ENCODE results near the gene FGFR3. TPM values are rescaled to one million over a fixed set of nuclear protein-coding genes. Genes with fewer than 3 reads are reported as not detected.

FGFR3 gene
- polyA plus RNA-seq, 1 of the 3 experiments (the other 2 are of a cell fraction) = 1.1 TPM

DNA sequence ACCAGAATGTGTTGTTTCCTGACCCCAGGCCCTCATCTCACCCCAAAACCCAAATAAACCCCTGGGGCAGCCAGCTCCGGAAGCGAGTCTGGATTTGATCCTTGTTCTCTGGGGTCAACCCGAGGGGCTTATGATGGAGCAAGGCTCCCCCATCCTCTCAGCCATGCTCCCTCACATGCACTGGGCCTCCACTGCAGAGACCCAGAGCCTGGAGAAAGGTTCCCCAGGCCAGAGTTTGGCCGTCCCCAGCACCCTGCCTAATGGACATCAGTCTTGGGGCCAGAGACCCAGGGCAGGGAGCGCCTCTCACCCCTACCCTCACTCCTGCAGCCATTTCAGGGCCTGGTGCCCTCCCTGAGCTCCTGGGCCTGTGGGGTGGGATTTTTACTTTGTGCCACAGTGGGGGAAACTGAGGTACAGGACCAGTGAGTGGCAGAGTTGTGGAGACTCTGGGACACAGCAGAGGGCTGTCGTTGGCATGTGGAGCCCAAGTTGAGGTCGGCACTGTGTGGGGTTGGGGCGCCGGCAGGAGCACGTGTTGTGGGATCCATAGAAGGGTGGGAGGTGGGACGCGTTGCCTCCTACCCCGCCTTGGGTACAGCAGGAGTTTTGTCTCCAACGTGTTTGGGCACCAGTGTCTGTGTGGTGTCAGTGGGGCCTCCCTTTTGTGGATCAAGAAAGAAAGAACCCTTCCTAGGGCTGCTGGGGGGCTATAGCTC lies 3.6 kb downstream of the FGFR3 start (continued):
- TF ChIP-seq, protein P1, sequence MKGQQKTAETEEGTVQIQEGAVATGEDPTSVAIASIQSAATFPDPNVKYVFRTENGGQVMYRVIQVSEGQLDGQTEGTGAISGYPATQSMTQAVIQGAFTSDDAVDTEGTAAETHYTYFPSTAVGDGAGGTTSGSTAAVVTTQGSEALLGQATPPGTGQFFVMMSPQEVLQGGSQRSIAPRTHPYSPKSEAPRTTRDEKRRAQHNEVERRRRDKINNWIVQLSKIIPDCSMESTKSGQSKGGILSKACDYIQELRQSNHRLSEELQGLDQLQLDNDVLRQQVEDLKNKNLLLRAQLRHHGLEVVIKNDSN (IDR thresholded peaks at IDR 0.05; ENCODE audit: borderline replicate concordance, low read depth) = no peak
- TF ChIP-seq POLR2AphosphoS5 (IDR thresholded peaks at IDR 0.05; ENCODE audit: low read depth, low read length) (no peak), GATA2 (CRISPR knock-in tag; IDR thresholded peaks at IDR 0.05) (no peak), NFIC (IDR thresholded peaks at IDR 0.05; ENCODE audit: borderline replicate concordance) (no peak), TCF12 (IDR thresholded peaks at IDR 0.05) (no peak)
- TF ChIP-seq, protein P2, sequence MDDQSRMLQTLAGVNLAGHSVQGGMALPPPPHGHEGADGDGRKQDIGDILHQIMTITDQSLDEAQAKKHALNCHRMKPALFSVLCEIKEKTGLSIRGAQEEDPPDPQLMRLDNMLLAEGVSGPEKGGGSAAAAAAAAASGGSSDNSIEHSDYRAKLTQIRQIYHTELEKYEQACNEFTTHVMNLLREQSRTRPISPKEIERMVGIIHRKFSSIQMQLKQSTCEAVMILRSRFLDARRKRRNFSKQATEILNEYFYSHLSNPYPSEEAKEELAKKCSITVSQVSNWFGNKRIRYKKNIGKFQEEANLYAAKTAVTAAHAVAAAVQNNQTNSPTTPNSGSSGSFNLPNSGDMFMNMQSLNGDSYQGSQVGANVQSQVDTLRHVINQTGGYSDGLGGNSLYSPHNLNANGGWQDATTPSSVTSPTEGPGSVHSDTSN (IDR thresholded peaks at IDR 0.05) = no peak

DNA sequence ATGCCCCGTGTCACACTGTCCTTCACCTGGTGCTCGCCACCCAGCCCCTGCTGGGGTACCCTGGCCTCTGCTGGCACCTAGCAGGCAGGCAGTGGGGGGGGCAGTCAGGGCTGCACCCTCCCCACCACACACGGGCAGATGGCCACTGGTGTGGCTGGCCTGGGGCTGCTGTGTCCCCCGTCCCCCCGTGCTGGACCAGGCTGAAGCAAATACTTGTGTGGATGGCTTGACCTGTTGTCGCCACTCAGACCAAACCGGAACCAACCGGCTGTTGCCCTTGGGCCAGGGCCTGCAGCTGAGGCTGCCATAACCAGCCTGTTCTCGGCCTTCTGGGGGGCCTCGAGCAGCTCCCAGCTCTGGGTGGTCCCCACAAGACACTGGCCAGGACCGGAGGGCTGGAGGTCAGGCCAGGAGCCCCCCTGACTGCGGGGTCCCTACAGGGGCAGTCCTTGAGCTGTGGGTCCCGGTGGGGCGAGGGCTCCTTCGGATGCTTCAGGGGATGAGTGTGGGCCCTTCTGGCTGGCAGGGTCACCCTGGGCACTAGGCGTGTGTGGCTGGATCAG lies 4.3 kb downstream of the FGFR3 start:
- no peaks in the 10 kb centered on the region for H3K36me3 ChIP-seq (replicated peaks in 1 of 2; ENCODE audit: control insufficient read depth in 1 of 2, insufficient read depth in 2 of 2, low read length in 1 of 2)
- H3F3A ChIP-seq (replicated peaks; ENCODE audit: insufficient read depth) = no peaks in the 10 kb centered on the region
- CTCF ChIA-PET = interaction anchor here (0.9 to 6.4 kb wide), 4 partner anchors 13 to 102 kb away, joined by 3 to 43 read pairs (median 20); no protein-coding TSS in a partner anchor
- no peaks in the 10 kb centered on the region for H3K79me2 ChIP-seq (ENCODE audit: insufficient read depth)
- H4K20me1 ChIP-seq (ENCODE audit: insufficient read depth) = 0 out of 2 replicates have a peak, but pooled peaks cover 6% of the 10 kb centered on the region
- H3K27ac ChIP-seq (ENCODE audit: low read depth in 2 of 2, low read length in 1 of 2) = no peak overlapping the region
- no CpG with 5 or more reads among the region's 16 CpGs for WGBS (ENCODE audit: low lambda C conversion rate)
- no peak for TF ChIP-seq EZH2phosphoT487 (IDR thresholded peaks at IDR 0.05; ENCODE audit: borderline replicate concordance, low read depth)
- TF ChIP-seq, protein P3, sequence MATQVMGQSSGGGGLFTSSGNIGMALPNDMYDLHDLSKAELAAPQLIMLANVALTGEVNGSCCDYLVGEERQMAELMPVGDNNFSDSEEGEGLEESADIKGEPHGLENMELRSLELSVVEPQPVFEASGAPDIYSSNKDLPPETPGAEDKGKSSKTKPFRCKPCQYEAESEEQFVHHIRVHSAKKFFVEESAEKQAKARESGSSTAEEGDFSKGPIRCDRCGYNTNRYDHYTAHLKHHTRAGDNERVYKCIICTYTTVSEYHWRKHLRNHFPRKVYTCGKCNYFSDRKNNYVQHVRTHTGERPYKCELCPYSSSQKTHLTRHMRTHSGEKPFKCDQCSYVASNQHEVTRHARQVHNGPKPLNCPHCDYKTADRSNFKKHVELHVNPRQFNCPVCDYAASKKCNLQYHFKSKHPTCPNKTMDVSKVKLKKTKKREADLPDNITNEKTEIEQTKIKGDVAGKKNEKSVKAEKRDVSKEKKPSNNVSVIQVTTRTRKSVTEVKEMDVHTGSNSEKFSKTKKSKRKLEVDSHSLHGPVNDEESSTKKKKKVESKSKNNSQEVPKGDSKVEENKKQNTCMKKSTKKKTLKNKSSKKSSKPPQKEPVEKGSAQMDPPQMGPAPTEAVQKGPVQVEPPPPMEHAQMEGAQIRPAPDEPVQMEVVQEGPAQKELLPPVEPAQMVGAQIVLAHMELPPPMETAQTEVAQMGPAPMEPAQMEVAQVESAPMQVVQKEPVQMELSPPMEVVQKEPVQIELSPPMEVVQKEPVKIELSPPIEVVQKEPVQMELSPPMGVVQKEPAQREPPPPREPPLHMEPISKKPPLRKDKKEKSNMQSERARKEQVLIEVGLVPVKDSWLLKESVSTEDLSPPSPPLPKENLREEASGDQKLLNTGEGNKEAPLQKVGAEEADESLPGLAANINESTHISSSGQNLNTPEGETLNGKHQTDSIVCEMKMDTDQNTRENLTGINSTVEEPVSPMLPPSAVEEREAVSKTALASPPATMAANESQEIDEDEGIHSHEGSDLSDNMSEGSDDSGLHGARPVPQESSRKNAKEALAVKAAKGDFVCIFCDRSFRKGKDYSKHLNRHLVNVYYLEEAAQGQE (IDR thresholded peaks at IDR 0.05; ENCODE audit: low read depth, low read length) = no peak
- TF ChIP-seq, protein P4, sequence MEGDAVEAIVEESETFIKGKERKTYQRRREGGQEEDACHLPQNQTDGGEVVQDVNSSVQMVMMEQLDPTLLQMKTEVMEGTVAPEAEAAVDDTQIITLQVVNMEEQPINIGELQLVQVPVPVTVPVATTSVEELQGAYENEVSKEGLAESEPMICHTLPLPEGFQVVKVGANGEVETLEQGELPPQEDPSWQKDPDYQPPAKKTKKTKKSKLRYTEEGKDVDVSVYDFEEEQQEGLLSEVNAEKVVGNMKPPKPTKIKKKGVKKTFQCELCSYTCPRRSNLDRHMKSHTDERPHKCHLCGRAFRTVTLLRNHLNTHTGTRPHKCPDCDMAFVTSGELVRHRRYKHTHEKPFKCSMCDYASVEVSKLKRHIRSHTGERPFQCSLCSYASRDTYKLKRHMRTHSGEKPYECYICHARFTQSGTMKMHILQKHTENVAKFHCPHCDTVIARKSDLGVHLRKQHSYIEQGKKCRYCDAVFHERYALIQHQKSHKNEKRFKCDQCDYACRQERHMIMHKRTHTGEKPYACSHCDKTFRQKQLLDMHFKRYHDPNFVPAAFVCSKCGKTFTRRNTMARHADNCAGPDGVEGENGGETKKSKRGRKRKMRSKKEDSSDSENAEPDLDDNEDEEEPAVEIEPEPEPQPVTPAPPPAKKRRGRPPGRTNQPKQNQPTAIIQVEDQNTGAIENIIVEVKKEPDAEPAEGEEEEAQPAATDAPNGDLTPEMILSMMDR (IDR thresholded peaks at IDR 0.05) = no peak
- TF ChIP-seq FOXM1 (IDR thresholded peaks at IDR 0.05; ENCODE audit: low read depth) = no peak
- TF ChIP-seq, protein P5, sequence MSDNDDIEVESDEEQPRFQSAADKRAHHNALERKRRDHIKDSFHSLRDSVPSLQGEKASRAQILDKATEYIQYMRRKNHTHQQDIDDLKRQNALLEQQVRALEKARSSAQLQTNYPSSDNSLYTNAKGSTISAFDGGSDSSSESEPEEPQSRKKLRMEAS (IDR thresholded peaks at IDR 0.05; ENCODE audit: low read depth) = no peak
- no peak for TF ChIP-seq EP300 (IDR thresholded peaks at IDR 0.05; ENCODE audit: borderline replicate concordance in 1 of 2, low read depth in 1 of 2, low read length in 1 of 2)
- TF ChIP-seq GABPA (IDR thresholded peaks at IDR 0.05; ENCODE audit: low read depth) = no peak
- TF ChIP-seq, protein P6, sequence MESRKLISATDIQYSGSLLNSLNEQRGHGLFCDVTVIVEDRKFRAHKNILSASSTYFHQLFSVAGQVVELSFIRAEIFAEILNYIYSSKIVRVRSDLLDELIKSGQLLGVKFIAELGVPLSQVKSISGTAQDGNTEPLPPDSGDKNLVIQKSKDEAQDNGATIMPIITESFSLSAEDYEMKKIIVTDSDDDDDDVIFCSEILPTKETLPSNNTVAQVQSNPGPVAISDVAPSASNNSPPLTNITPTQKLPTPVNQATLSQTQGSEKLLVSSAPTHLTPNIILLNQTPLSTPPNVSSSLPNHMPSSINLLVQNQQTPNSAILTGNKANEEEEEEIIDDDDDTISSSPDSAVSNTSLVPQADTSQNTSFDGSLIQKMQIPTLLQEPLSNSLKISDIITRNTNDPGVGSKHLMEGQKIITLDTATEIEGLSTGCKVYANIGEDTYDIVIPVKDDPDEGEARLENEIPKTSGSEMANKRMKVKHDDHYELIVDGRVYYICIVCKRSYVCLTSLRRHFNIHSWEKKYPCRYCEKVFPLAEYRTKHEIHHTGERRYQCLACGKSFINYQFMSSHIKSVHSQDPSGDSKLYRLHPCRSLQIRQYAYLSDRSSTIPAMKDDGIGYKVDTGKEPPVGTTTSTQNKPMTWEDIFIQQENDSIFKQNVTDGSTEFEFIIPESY (IDR thresholded peaks at IDR 0.05; ENCODE audit: borderline replicate concordance, low read depth) = no peak
- TF ChIP-seq, protein P7, sequence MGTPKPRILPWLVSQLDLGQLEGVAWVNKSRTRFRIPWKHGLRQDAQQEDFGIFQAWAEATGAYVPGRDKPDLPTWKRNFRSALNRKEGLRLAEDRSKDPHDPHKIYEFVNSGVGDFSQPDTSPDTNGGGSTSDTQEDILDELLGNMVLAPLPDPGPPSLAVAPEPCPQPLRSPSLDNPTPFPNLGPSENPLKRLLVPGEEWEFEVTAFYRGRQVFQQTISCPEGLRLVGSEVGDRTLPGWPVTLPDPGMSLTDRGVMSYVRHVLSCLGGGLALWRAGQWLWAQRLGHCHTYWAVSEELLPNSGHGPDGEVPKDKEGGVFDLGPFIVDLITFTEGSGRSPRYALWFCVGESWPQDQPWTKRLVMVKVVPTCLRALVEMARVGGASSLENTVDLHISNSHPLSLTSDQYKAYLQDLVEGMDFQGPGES (IDR thresholded peaks at IDR 0.05; ENCODE audit: low read depth, low read length) = no peak
- no peak for TF ChIP-seq FOXJ3 (CRISPR knock-in tag; IDR thresholded peaks at IDR 0.05)
- TF ChIP-seq SMC3 (IDR thresholded peaks at IDR 0.05; ENCODE audit: low read depth, low read length) = no peak
- DNase-seq = no peak
- H2AFZ ChIP-seq (ENCODE audit: low read depth) = no peak overlapping the region
- no peak overlapping the region for H3K4me2 ChIP-seq
- H3K9ac ChIP-seq = no peak overlapping the region
- peaks cover 12% of the 10 kb centered on the region for H3K27me3 ChIP-seq (ENCODE audit: insufficient read depth)
- H3K9me2 ChIP-seq = no peaks in the 10 kb centered on the region
- no peak overlapping the region for H3K4me3 ChIP-seq (ENCODE audit: low read depth in 2 of 2, low read length in 1 of 2)
- POLR2A ChIA-PET = no interaction called here
- peaks cover 0 to 3% of the 10 kb centered on the region in 2 experiments; a peak in 1 of 4 replicates for H3K4me1 ChIP-seq (ENCODE audit: control insufficient read depth in 1 of 2, insufficient read depth in 2 of 2, low read depth in 1 of 2, low read length in 1 of 2)
- H3K9me3 ChIP-seq = no peaks in the 10 kb centered on the region

All from SK-N-SH (cell line).